CD4-positive, alpha-beta T cell treated with Interleukin-6 for 4 hours (primary cell): ENCODE data around the gene KCTD17.

Experiments
- DNase-seq: peaks from one replicate; pipeline ENCODE4 v3.0.0-alpha.2; 2020; ENCODE audit warnings: mixed read lengths

Gene KCTD17

GRCh38 chr22:37043828-37044538 lies 7.6 kb upstream of the KCTD17 start:
- peak; percentile 53 for DNase-seq

DNA sequence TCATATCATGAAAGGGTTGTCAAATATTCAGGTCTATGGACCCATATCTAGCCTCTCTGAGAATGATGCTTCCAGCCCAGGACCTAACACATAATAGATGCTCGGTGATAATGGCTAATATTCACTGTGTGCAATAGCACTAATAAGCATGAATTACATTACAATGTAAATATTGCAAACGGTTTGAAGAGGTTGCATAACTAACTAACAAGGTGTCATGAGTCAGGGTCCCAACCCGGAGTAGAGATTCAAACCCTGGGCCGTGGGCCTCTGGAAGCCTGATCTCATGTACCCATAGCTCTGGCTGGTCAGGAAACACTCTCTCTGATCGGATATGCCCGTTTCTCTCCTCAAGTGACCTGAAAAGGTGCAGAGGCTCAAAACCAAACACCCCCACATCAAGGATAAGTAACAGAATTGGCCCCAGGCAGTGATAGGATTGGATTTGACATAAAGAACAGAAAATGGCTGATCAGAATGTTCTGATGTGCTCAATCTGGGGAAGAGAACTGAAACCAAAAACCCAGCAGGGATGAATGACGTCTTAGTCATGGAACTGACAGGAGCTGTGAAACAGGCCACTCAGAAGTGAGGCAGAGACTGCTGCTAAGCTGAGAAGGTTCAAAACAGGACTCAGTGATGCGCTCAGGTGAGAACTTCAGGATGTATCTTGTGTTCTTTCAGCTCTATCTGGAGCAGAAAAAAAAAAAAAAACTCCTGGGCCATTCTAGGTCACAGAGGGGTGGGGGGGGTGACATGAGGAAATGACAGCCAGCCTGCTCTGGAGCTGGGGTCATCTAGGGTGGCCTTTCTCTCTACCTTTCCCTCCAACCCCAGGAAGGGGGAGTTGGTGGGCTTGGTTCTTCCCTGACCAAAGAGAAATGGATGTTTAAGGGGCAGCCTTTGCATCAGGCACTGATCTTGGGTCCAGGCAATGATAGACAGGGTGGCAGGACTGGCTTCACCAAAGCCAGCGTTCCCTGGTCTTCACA lies 6.6 kb upstream of the KCTD17 start:
- DNase-seq = no peak

- DNase-seq = no peak
Observed at GRCh38 chr22:37045958-37046357, 5.6 kb upstream of the KCTD17 start.

- DNase-seq = no peak
Observed at GRCh38 chr22:37046589-37046988, 5.0 kb upstream of the KCTD17 start.

DNA sequence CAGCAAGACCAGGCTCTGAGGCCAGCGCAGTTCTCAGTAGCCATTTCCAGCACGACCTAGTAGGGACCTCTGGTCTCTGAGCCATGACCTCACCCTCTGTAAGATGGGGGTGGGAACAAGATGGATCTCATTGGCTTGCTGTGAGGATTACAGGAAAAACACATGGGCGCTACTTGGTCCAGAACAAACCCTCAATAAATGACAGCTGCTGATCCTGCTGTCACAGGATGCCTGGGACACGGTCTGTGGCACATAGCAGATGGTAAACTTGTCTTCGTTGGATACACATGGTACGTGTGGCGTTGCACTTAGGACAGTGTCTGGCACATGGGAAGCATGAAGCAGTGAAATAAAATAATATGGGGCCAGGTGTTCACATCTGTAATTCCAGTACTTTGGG lies 4.5 kb upstream of the KCTD17 start:
- DNase-seq = no peak

DNA sequence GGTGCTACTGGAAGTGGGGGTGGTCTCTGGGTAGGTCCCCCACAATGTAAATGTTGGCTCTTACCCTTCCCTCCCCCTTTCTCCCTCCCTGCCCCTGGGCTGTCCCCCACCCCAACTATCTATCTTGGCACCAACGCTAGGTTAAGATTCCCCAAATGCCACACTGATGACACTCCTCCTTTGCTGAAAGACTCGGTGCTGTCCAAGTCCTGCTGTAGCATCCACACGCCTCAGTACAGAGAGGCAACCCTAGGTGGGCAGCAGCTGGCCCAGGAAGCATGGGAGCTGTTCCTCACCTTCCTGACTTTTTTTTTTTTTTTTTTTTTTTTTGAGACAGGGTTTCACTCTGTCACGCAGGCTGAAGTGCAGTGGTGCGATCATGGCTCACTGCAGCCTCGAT lies 3.4 kb upstream of the KCTD17 start:
- no peak for DNase-seq

- DNase-seq = no peak
Observed at GRCh38 chr22:37049224-37049623, 2.3 kb upstream of the KCTD17 start.

DNA sequence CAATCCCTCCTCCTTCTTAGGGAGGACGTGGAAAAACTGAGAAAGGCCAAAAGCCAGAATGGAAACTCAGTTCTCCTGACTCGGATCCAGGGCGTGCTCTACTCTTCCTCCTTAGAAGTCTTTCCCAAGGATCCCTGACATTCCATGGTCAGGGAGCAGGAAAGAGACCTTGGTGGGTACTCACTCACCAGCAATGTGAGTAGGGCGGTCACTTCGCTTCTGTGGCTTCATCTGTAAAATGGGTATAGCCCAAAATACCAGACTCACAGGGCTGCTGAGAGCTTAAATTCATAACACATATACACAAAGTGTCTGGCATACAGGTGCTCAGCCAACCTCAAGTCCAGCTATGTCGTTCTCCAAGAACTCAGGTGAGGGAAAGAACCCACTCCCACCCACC lies 629 bp upstream of the KCTD17 start:
- no peak for DNase-seq

- no peak for DNase-seq
Observed at GRCh38 chr22:37052386-37053309, 1.1 kb downstream of the KCTD17 start.

DNA sequence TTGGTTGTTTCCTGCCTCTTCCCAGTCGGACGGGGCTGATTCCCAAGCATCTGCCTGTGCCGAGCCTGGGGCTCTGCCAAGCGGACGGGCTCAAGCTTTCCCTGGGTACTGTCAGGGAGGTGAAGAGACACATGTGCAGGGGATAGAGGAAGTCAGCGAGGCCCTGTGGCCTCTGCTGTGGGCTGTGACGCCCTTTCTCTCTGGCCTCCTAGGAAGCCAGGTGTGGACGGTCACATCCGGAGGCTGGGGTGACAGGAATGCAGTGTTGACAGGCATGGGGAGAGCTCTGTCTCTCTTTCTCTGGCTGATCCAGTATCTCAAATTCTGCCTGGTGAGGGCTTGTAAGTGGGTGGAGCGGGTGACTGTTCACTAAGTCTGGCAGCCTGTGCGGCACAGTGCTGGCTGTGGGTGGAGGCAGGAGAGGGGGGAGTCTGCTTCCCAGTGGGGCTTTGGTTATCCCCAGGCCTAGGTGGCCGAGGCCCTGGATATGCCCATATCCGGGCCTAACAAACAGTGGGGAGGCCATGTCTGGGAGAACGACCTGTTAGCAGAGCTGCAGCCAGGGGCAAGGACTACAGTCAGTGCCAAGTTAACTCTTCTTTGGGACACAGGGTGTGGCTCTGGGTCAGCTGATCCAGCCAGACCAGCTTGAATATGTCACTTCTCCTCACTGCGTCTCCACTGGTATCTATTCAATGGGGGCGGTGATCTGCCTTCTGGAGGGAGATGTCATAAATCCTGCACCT lies 1.9 kb downstream of the KCTD17 start:
- no peak for DNase-seq

DNA sequence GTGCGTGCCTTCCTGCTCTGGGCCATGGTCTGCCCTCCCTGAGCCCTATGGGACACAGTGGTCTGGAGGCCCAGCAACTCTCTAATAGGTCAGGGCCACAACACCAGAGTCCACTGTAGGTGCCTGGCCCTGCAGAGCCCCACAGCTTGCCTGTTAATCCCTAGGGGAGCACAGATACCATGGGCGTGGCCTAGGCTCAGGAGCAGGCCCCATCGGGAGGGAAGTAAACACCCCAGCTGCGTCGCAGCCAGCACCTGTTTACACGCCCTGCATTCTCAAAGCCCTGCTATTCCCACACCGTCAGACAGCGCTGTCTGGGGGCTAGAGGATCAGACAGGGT lies 2.5 kb downstream of the KCTD17 start:
- DNase-seq = no peak

- no peak for DNase-seq
Observed at GRCh38 chr22:37054600-37055365, 3.2 kb downstream of the KCTD17 start.

DNA sequence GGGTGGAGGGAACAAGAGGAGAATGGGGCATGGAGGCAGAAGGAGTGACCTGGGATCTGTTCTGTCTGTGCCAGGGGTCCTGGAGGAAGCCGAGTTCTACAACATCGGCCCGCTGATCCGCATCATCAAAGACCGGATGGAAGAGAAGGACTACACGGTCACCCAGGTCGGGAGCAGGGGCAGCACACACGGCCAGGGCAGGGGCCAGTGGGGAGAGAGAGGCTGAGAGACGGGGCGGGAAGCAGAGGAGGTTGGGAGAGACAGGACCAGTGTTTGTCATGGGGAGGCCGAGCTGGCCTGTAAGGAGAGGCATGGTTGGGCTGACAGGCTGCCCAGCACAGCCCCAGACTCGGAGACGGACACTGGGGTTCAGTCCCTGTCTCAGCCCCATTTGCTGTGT lies 4.7 kb downstream of the KCTD17 start:
- no peak for DNase-seq

DNA sequence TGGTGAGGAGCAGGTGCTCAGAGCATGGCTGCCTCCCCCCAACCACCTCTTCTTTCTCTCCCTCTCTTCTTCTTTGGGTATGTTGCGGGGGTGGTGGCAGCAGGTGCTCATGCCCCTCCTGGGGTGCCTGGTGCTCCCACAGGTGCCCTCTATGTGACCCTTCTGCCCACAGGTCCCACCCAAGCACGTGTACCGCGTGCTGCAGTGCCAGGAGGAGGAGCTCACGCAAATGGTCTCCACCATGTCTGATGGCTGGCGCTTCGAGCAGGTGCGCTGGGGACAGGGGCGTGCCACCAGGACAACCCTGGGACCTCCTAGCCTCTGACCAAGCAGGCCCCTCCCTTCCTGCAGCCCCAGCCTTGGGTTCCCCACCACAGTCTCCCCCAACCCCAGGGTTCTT lies 5.7 kb downstream of the KCTD17 start:
- no peak for DNase-seq

- no peak for DNase-seq
Observed at GRCh38 chr22:37057796-37058510, 6.4 kb downstream of the KCTD17 start.

DNA sequence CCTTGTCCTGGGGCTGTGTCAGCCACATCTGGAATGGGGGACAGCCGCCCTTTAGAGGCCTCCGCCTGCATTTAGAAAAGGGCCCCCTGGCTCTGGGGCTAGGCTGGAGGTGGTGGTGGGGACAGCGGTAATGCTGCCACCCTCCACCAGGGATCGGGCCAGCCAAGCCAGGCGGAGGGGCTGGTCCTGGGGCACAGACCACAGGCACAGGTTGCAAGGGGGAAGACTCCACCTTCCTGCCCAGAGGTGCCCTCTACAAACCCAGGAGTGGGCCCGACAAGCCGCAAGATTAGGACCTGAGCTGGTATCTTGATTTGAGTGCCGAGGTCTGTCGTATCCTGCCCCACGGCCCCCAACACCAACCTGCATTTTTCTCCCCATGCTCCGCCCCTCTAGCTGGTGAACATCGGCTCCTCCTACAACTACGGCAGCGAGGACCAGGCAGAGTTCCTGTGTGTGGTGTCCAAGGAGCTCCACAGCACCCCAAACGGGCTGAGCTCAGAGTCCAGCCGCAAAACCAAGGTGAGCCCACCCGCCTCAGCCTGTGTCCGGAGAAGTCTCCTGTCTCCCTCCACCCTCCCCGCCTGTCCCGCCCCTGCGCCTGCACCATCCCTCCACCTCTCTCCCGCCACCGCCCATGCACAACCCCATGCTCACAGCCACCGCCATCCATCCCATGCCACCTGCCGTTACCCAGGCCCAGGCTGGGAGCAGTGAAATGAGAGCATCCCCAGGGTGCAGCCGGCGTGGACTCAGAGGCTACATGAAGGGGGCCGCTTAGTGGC lies 7.6 kb downstream of the KCTD17 start:
- DNase-seq = no peak

GRCh38 chr22:37059876-37060449 lies 8.4 kb downstream of the KCTD17 start:
- DNase-seq = peak; percentile 36

- DNase-seq = no peak
Observed at GRCh38 chr22:37060801-37061610, 9.5 kb downstream of the KCTD17 start.
